GM20431 (cell line): ENCODE measurements around the gene STOML3.

Experiments used
- in situ Hi-C: fragments of 300-500 bp; cut with MseI, MboI; formaldehyde crosslinking; loops from one replicate; pipeline ENCODE4 v1.15.0; 2020; ENCODE audit warnings: low sequenced_read_pairs; ENCODE audit not compliant: unreplicated experiment

STOML3 gene

GRCh38 chr13:38933786-38934185 is 56.8 kb downstream of the STOML3 start:
- in situ Hi-C loops: no loop called here

- in situ Hi-C loops: no loop called here
Observed at GRCh38 chr13:38922170-38922569, 68.5 kb downstream of the STOML3 start.

GRCh38 chr13:38921081-38921480 is 69.5 kb downstream of the STOML3 start:
- in situ Hi-C loops: no loop called here
